IMR-90 (cell line): Measurements from ENCODE around the gene HOXB6. TPM values are rescaled to one million over a fixed set of nuclear protein-coding genes. Genes with fewer than 3 reads are reported as not detected.

Source experiments
- ATAC-seq: fragments of 200-7000 bp; cut with Tn5 transposase; 2 replicates; pipeline ENCODE4 v1.9.1; 2020; ENCODE audit warnings: low read depth, mild to moderate bottlenecking, moderate library complexity
- BruUV-seq: library from RNA; stranded (reverse); fragments of 400-500 nt; replicated peaks from 2 replicates; lab custom pipeline; 2021; lab: Mats Ljungman, UMichigan
- CTCF ChIA-PET: fragments of 300-600 bp; formaldehyde crosslinking; extraction: SDS; loops from one replicate; lab custom pipeline; 2021; ENCODE audit warnings: antibody characterized with exemption; lab: Yijun Ruan, JAX
- POLR2A ChIA-PET: fragments of 300-600 bp; sonication (Branson Sonifier 250); formaldehyde crosslinking; loops from one replicate; lab custom pipeline; 2022; ENCODE audit warnings: antibody characterized with exemption; ENCODE audit not compliant: unreplicated experiment; lab: Charles Lee
- DNase-seq: peaks from one replicate; pipeline ENCODE4 v3.0.0; 2013
- H2AFZ ChIP-seq: replicated peaks from 2 replicates; pipeline ENCODE3; 2013; ENCODE audit warnings: low read length, mild to moderate bottlenecking; ENCODE audit not compliant: poor library complexity
- H2AK5ac ChIP-seq: 2 replicates; pipeline ENCODE4 v1.6.1; 2013; ENCODE audit warnings: low read depth, low read length, inconsistent platforms
- H2AK9ac ChIP-seq: replicated peaks from 2 replicates; pipeline ENCODE3; 2013; ENCODE audit warnings: mild to moderate bottlenecking, low read depth, low read length, moderate library complexity; ENCODE audit not compliant: poor library complexity
- H2BK120ac ChIP-seq: 2 replicates; pipeline ENCODE4 v1.6.1; 2013; ENCODE audit warnings: low read depth, low read length, inconsistent platforms
- H2BK15ac ChIP-seq: 3 replicates; pipeline ENCODE4 v1.6.1; 2013; ENCODE audit warnings: low read depth, low read length, inconsistent platforms
- H2BK20ac ChIP-seq: 2 replicates; pipeline ENCODE4 v1.6.1; 2013; ENCODE audit warnings: low read depth, mild to moderate bottlenecking, inconsistent platforms, low read length, moderate library complexity
- H2BK5ac ChIP-seq: 2 replicates; pipeline ENCODE4 v1.6.1; 2013; ENCODE audit warnings: mild to moderate bottlenecking, low read depth, low read length, inconsistent platforms; ENCODE audit not compliant: poor library complexity, severe bottlenecking
- H3K14ac ChIP-seq: replicated peaks from 2 replicates; pipeline ENCODE4 v1.6.1; 2013; ENCODE audit warnings: low read depth, low read length, inconsistent platforms
- H3K18ac ChIP-seq: 2 replicates; pipeline ENCODE4 v1.6.1; 2013; ENCODE audit warnings: low read depth, low read length, control low read depth
- H3K23ac ChIP-seq: 2 replicates; pipeline ENCODE4 v1.6.1; 2013; ENCODE audit warnings: low read depth, low read length, inconsistent platforms
- H3K27ac ChIP-seq: 2 replicates; pipeline ENCODE4 v1.5.1; 2013; ENCODE audit warnings: mild to moderate bottlenecking, control low read depth, low read length; ENCODE audit not compliant: insufficient read depth
- H3K27me3 ChIP-seq: 2 replicates; pipeline ENCODE4 v1.6.1; 2013; ENCODE audit warnings: low read length; ENCODE audit not compliant: control insufficient read depth, insufficient read depth
- H3K36me3 ChIP-seq: 2 replicates; pipeline ENCODE4 v1.6.1; 2013; ENCODE audit warnings: low read length, mixed read lengths; ENCODE audit not compliant: control insufficient read depth, insufficient read depth
- H3K4ac ChIP-seq: 2 replicates; pipeline ENCODE4 v1.6.1; 2013; ENCODE audit warnings: low read depth, low read length, inconsistent platforms
- H3K4me1 ChIP-seq: 2 replicates; pipeline ENCODE4 v1.6.1; 2013; ENCODE audit warnings: low read length, mixed read lengths; ENCODE audit not compliant: control insufficient read depth, insufficient read depth
- H3K4me2 ChIP-seq: 2 replicates; pipeline ENCODE4 v1.6.1; 2013; ENCODE audit warnings: low read depth, mild to moderate bottlenecking, control low read depth, low read length, moderate library complexity
- H3K4me3 ChIP-seq: 2 replicates; pipeline ENCODE4 v1.5.1; 2013; ENCODE audit warnings: low read depth, mild to moderate bottlenecking, control low read depth, low read length, moderate library complexity; ENCODE audit not compliant: insufficient read depth
- H3K56ac ChIP-seq: 2 replicates; pipeline ENCODE4 v1.6.1; 2013; ENCODE audit warnings: low read length, inconsistent platforms; ENCODE audit not compliant: insufficient read depth; ENCODE audit errors: extremely low read depth
- H3K79me1 ChIP-seq, 2 experiments: 2 replicates each; pipeline ENCODE4 v1.6.1; 2013; ENCODE audit warnings: low read length in 2 of 2, inconsistent platforms in 1 of 2, low read depth in 1 of 2
- H3K9ac ChIP-seq: 2 replicates; pipeline ENCODE4 v1.6.1; 2013; ENCODE audit warnings: low read depth, low read length, control low read depth
- H3K9me1 ChIP-seq: 2 replicates; pipeline ENCODE4 v1.6.1; 2013; ENCODE audit warnings: low read length, inconsistent platforms; ENCODE audit not compliant: insufficient read depth
- H3K9me3 ChIP-seq: 2 replicates; pipeline ENCODE4 v1.6.1; 2013; ENCODE audit warnings: low read length; ENCODE audit not compliant: control insufficient read depth, insufficient read depth
- H4K20me1 ChIP-seq: 2 replicates; pipeline ENCODE4 v1.6.1; 2013; ENCODE audit warnings: low read length, inconsistent platforms; ENCODE audit not compliant: insufficient read depth
- H4K5ac ChIP-seq: 2 replicates; pipeline ENCODE4 v1.6.1; 2013; ENCODE audit warnings: mild to moderate bottlenecking, low read depth, low read length, control low read depth
- H4K8ac ChIP-seq, 2 experiments: 2 replicates each; pipeline ENCODE4 v1.6.1; 2013; ENCODE audit warnings: low read depth in 2 of 2, low read length in 2 of 2, control low read depth in 1 of 2, inconsistent platforms in 1 of 2
- H4K91ac ChIP-seq: 2 replicates; pipeline ENCODE4 v1.6.1; 2013; ENCODE audit warnings: low read depth, low read length, inconsistent platforms; ENCODE audit not compliant: insufficient read depth
- BHLHE40 ChIP-seq: fragments of 150-350 bp; IDR thresholded peaks from 2 replicates; pipeline ENCODE4 v1.6.1; 2016; ENCODE audit warnings: mild to moderate bottlenecking, low read depth, low read length
- CEBPB ChIP-seq: IDR thresholded peaks from 2 replicates; pipeline ENCODE4 v1.6.1; 2012; ENCODE audit warnings: low read depth, low read length, improper control_type of control experiment
- CHD1 ChIP-seq: IDR thresholded peaks from 2 replicates; pipeline ENCODE4 v1.6.1; 2012; ENCODE audit warnings: low read depth, low read length, improper control_type of control experiment
- FOS ChIP-seq: fragments of 150-350 bp; IDR thresholded peaks from 2 replicates; pipeline ENCODE4 v1.6.1; 2016; ENCODE audit warnings: low read depth, low read length
- MAFK ChIP-seq: IDR thresholded peaks from 2 replicates; pipeline ENCODE4 v1.6.1; 2012; ENCODE audit warnings: low read depth, low read length, improper control_type of control experiment
- MAZ ChIP-seq: IDR thresholded peaks from 2 replicates; pipeline ENCODE4 v1.6.1; 2012; ENCODE audit warnings: low read depth, mild to moderate bottlenecking, low read length, improper control_type of control experiment, moderate library complexity, borderline replicate concordance
- MXI1 ChIP-seq: IDR thresholded peaks from 2 replicates; pipeline ENCODE4 v1.6.1; 2012; ENCODE audit warnings: low read depth, mild to moderate bottlenecking, low read length, moderate library complexity, borderline replicate concordance
- NFE2L2 ChIP-seq: fragments of 150-350 bp; IDR thresholded peaks from 2 replicates; pipeline ENCODE4 v1.6.1; 2016; ENCODE audit warnings: low read depth, mild to moderate bottlenecking, low read length
- POLR2A ChIP-seq: IDR thresholded peaks from 2 replicates; pipeline ENCODE4 v1.6.1; 2012; ENCODE audit warnings: mild to moderate bottlenecking, low read depth, low read length
- RAD21 ChIP-seq: IDR thresholded peaks from 2 replicates; pipeline ENCODE4 v1.6.1; 2012; ENCODE audit warnings: low read length, improper control_type of control experiment
- RCOR1 ChIP-seq: IDR thresholded peaks from 2 replicates; pipeline ENCODE4 v1.6.1; 2012; ENCODE audit warnings: mild to moderate bottlenecking, low read length, improper control_type of control experiment; ENCODE audit not compliant: insufficient replicate concordance
- RFX5 ChIP-seq: IDR thresholded peaks from 2 replicates; pipeline ENCODE4 v1.8.0; 2012; ENCODE audit warnings: low read depth, mild to moderate bottlenecking, low read length, moderate library complexity
- SMC3 ChIP-seq: fragments of 150-350 bp; IDR thresholded peaks from 2 replicates; pipeline ENCODE4 v1.6.1; 2016; ENCODE audit warnings: low read depth, mild to moderate bottlenecking, antibody characterized with exemption, low read length, moderate library complexity
- WGBS, 2 experiments: methylation state at CpG; one replicate each; pipeline versions ENCODE4 v1.1.5 to v1.1.7; 2013; ENCODE audit warnings: missing lambda C conversion rate in 2 of 2; ENCODE audit not compliant: insufficient read length in 1 of 2; ENCODE audit errors: extremely low coverage in 2 of 2; 5-methylcytosine and 5-hydroxymethylcytosine counted together
- dilution Hi-C: fragments of 300-500 bp; cut with HindIII; formaldehyde crosslinking; loops from one replicate; pipeline ENCODE4 v1.14.3; 2018; ENCODE audit warnings: low sequenced_read_pairs; ENCODE audit not compliant: unreplicated experiment
- in situ Hi-C: fragments of 300-500 bp; cut with MboI; formaldehyde crosslinking; loops from 3 replicates; pipeline ENCODE4 v1.14.3; 2019; ENCODE audit warnings: low sequenced_read_pairs, inconsistent platforms, mixed read lengths
- intact Hi-C: fragments of 100-400 bp; cut with micrococcal nuclease; formaldehyde crosslinking; loops from 2 replicates; pipeline ENCODE4 v1.10.0; 2022
- polyA plus RNA-seq, 3 experiments: library from polyadenylated mRNA; depleted of rRNA; stranded (reverse); fragments of >200 nt; gene quantifications; 2 replicates each; pipeline ENCODE4 v1.2.3, GENCODE V29; 2012; ENCODE audit warnings: low replicate concordance in 1 of 3
- total RNA-seq: library from RNA; depleted of rRNA; stranded (reverse); fragments of >200 nt; gene quantifications from 2 replicates; pipeline ENCODE4 v1.2.3, GENCODE V29; 2012
- TF ChIP-seq, protein P1 (sequence below): fragments of 150-350 bp; IDR thresholded peaks from 2 replicates; pipeline ENCODE4 v1.6.1; 2017; ENCODE audit warnings: mild to moderate bottlenecking, antibody characterized with exemption, low read length, low read depth
- TF ChIP-seq, protein P2 (sequence below): fragments of 150-350 bp; IDR thresholded peaks from 2 replicates; pipeline ENCODE4 v1.6.1; 2016; ENCODE audit warnings: low read depth, mild to moderate bottlenecking, low read length, moderate library complexity, borderline replicate concordance
- TF ChIP-seq, protein P3 (sequence below): conservative IDR thresholded peaks from 2 replicates; pipeline ENCODE4 v1.5.1; 2012; ENCODE audit warnings: mild to moderate bottlenecking, low read depth, low read length, improper control_type of control experiment

HOXB6 gene
- total and polyA plus RNA-seq, 2 of the 4 experiments (the other 2 are of a cell fraction), result 11.1 to 42.2 TPM

DNA sequence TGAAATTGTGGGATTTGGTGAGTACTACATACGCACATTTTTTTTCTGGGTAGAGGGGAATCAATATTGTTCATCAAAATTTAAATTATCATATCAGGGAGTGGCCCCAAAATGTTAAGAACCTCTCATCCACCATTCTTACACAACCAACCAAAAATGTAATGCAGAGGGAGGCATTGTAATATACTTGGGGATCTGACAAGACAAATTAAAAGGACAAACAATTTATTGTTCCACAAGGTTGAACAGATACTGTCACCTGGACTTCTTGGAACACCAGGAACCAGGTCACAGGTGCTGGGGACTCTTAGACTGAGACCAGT lies 36.0 kb upstream of the HOXB6 start:
- Histone ChIP-seq H3K9me1 (no peaks in the 10 kb centered on the region), H4K91ac (no peak overlapping the region), H3K14ac (no peak overlapping the region), H3K27me3 (peaks cover 99% of the 10 kb centered on the region), H3K79me1 (no peaks in the 10 kb centered on the region), H4K5ac (no peak overlapping the region), H3K18ac (no peak overlapping the region), H3K27ac (no peak overlapping the region), H2AK5ac (no peak overlapping the region), H3K56ac (no peak overlapping the region), H2BK120ac (no peak overlapping the region), H3K36me3 (no peaks in the 10 kb centered on the region), H2AFZ (no peak overlapping the region), H4K20me1 (no peaks in the 10 kb centered on the region), H2BK20ac (no peak overlapping the region), H3K4ac (no peak overlapping the region), H4K8ac (no peak overlapping the region), H2BK15ac (no peak overlapping the region), H3K23ac (no peak overlapping the region), H2AK9ac (no peak overlapping the region), H3K4me1 (no peaks in the 10 kb centered on the region), H3K9ac (no peak overlapping the region), H3K4me3 (no peak overlapping the region), H3K9me3 (peaks cover 11% of the 10 kb centered on the region), H3K4me2 (no peak overlapping the region), H2BK5ac (no peak overlapping the region)
- intact Hi-C loops, result no loop called here
- in situ Hi-C loops, result loop anchor here (10.0 kb wide), 1 partner anchor 64 kb away; no protein-coding TSS in a partner anchor
- DNase-seq (no peak), ATAC-seq (no peak)
- ChIA-PET POLR2A (no interaction called here), CTCF (no interaction called here)
- dilution Hi-C loops, result no loop called here
- no CpG with 5 or more reads among the region's 1 CpG for WGBS, 2 experiments
- TF ChIP-seq RAD21, result no peak
- TF ChIP-seq RFX5, result no peak
- TF ChIP-seq, protein P1, sequence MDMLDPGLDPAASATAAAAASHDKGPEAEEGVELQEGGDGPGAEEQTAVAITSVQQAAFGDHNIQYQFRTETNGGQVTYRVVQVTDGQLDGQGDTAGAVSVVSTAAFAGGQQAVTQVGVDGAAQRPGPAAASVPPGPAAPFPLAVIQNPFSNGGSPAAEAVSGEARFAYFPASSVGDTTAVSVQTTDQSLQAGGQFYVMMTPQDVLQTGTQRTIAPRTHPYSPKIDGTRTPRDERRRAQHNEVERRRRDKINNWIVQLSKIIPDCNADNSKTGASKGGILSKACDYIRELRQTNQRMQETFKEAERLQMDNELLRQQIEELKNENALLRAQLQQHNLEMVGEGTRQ, result no peak
- TF ChIP-seq MXI1, result no peak
- TF ChIP-seq MAZ, result no peak
- TF ChIP-seq, protein P2, sequence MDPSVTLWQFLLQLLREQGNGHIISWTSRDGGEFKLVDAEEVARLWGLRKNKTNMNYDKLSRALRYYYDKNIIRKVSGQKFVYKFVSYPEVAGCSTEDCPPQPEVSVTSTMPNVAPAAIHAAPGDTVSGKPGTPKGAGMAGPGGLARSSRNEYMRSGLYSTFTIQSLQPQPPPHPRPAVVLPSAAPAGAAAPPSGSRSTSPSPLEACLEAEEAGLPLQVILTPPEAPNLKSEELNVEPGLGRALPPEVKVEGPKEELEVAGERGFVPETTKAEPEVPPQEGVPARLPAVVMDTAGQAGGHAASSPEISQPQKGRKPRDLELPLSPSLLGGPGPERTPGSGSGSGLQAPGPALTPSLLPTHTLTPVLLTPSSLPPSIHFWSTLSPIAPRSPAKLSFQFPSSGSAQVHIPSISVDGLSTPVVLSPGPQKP, result no peak
- TF ChIP-seq MAFK, result no peak
- TF ChIP-seq, protein P3, sequence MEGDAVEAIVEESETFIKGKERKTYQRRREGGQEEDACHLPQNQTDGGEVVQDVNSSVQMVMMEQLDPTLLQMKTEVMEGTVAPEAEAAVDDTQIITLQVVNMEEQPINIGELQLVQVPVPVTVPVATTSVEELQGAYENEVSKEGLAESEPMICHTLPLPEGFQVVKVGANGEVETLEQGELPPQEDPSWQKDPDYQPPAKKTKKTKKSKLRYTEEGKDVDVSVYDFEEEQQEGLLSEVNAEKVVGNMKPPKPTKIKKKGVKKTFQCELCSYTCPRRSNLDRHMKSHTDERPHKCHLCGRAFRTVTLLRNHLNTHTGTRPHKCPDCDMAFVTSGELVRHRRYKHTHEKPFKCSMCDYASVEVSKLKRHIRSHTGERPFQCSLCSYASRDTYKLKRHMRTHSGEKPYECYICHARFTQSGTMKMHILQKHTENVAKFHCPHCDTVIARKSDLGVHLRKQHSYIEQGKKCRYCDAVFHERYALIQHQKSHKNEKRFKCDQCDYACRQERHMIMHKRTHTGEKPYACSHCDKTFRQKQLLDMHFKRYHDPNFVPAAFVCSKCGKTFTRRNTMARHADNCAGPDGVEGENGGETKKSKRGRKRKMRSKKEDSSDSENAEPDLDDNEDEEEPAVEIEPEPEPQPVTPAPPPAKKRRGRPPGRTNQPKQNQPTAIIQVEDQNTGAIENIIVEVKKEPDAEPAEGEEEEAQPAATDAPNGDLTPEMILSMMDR, result no peak
- no peak for TF ChIP-seq CEBPB
- no peak for TF ChIP-seq FOS
- no peak for TF ChIP-seq POLR2A
- no peak for TF ChIP-seq SMC3
- TF ChIP-seq CHD1, result no peak
- no peak for TF ChIP-seq BHLHE40
- TF ChIP-seq RCOR1, result no peak
- TF ChIP-seq NFE2L2, result no peak
- BruUV-seq, result no TSS peak
